Fibroblast of lung (primary cell): Measurements from ENCODE around the gene PWP2. TPM values are rescaled to one million over a fixed set of nuclear protein-coding genes. Genes with fewer than 3 reads are reported as not detected.

ENCODE experiments used
- DNase-seq, 2 donors: peaks; one replicate each; pipeline versions ENCODE4 v3.0.0 to v3.0.0-alpha.2; 2010; ENCODE audit warnings: low read depth in 2 of 2
- H2AFZ ChIP-seq: 2 replicates; pipeline ENCODE4 v1.5.1; 2012; ENCODE audit warnings: low read length, control low read depth, inconsistent platforms
- H3K27ac ChIP-seq: 2 replicates; pipeline ENCODE4 v1.5.1; 2011; ENCODE audit warnings: low read length, control low read depth; ENCODE audit not compliant: insufficient read depth
- H3K27me3 ChIP-seq: 2 replicates; pipeline ENCODE4 v1.5.1; 2011; ENCODE audit warnings: mild to moderate bottlenecking, low read length; ENCODE audit not compliant: control insufficient read depth, insufficient read depth
- H3K36me3 ChIP-seq: 2 replicates; pipeline ENCODE4 v1.5.1; 2011; ENCODE audit warnings: low read length; ENCODE audit not compliant: control insufficient read depth, insufficient read depth
- H3K4me1 ChIP-seq: 2 replicates; pipeline ENCODE4 v1.5.1; 2011; ENCODE audit warnings: low read length; ENCODE audit not compliant: control insufficient read depth, insufficient read depth; ENCODE audit errors: extremely low read depth
- H3K4me2 ChIP-seq: 2 replicates; pipeline ENCODE4 v1.5.1; 2011; ENCODE audit warnings: low read length, control low read depth; ENCODE audit not compliant: insufficient read depth; ENCODE audit errors: extremely low read depth
- H3K4me3 ChIP-seq, 4 experiments: fragments of 200-600 bp in 1 of 4; sonication (generic) in 1 of 4; replicated peaks in 1 of 4; 2 replicates each; pipeline ENCODE4 v1.5.1; 2011 to 2016; ENCODE audit warnings: low read length in 4 of 4, low read depth in 3 of 4, mild to moderate bottlenecking in 3 of 4, control low read depth in 2 of 4, inconsistent platforms in 1 of 4, mixed read lengths in 1 of 4; ENCODE audit not compliant: insufficient read depth in 1 of 4; ENCODE audit errors: control extremely low read depth in 1 of 4
- H3K79me2 ChIP-seq: 2 replicates; pipeline ENCODE4 v1.5.1; 2012; ENCODE audit warnings: mild to moderate bottlenecking, low read length, inconsistent platforms; ENCODE audit not compliant: control insufficient read depth, insufficient read depth
- H3K9ac ChIP-seq: 2 replicates; pipeline ENCODE4 v1.5.1; 2011; ENCODE audit warnings: mild to moderate bottlenecking, low read length, control low read depth; ENCODE audit not compliant: insufficient read depth
- H3K9me3 ChIP-seq: 2 replicates; pipeline ENCODE4 v1.5.1; 2012; ENCODE audit warnings: low read depth, low read length; ENCODE audit not compliant: control insufficient read depth, insufficient read depth
- H4K20me1 ChIP-seq: 2 replicates; pipeline ENCODE4 v1.5.1; 2011; ENCODE audit warnings: low read length; ENCODE audit not compliant: control insufficient read depth, insufficient read depth; ENCODE audit errors: extremely low read depth
- CTCF ChIP-seq, 2 donors: IDR thresholded peaks in 1 of 2; conservative IDR thresholded peaks in 1 of 2; 1 replicate in 1 of 2; 2 replicates in 1 of 2; pipeline ENCODE4 v1.5.1; 2011 to 2012; ENCODE audit warnings: low read length in 2 of 2, control low read depth in 1 of 2, inconsistent platforms in 1 of 2, low read depth in 1 of 2, mild to moderate bottlenecking in 1 of 2
- EZH2 ChIP-seq: IDR thresholded peaks from 2 replicates; pipeline ENCODE4 v1.5.1; 2012; ENCODE audit warnings: low read length, control low read depth, mild to moderate bottlenecking; ENCODE audit errors: missing control alignments
- polyA plus RNA-seq, 2 donors: library from polyadenylated mRNA; depleted of rRNA in 1 of 2; stranded (reverse) in 1 of 2; unstranded in 1 of 2; fragments of >200 nt; gene quantifications; 2 replicates each; pipeline ENCODE4 v1.2.1, GENCODE V29; 2011 to 2012; ENCODE audit warnings: missing spikeins in 1 of 2
- total RNA-seq: library from RNA; depleted of rRNA; stranded (reverse); fragments of >200 nt; gene quantifications from 2 replicates; pipeline ENCODE4 v1.2.1, GENCODE V29; 2014

Gene PWP2
- total and polyA plus RNA-seq, 2 donors (not counting 1 experiment from before 2014, with no cell fraction given), result 3.8 to 5.1 TPM

- Histone ChIP-seq H3K36me3 (peaks cover 7% of the 10 kb centered on the region), H3K79me2 (no peaks in the 10 kb centered on the region), H3K27me3 (no peaks in the 10 kb centered on the region), H4K20me1 (no peaks in the 10 kb centered on the region), H3K4me2 (no peak overlapping the region), H3K27ac (no peak overlapping the region), H2AFZ (no peak overlapping the region), H3K9ac (no peak overlapping the region), H3K4me3 (no peak overlapping the region), H3K4me1 (no peaks in the 10 kb centered on the region), H3K9me3 (no peaks in the 10 kb centered on the region)
- TF ChIP-seq CTCF (conservative IDR thresholded peaks at IDR 0.05 in 1 of 2, IDR thresholded peaks at IDR 0.05 in 1 of 2; ENCODE audit: low read depth in 1 of 2, low read length in 2 of 2) (no peak), EZH2 (no peak)
- no peak for DNase-seq
These were observed 30.9 kb upstream of the PWP2 start for GRCh38 chr21:44076316-44076715.

- H3K27ac ChIP-seq, result no peak overlapping the region
- TF ChIP-seq EZH2, result no peak
- no peak for TF ChIP-seq CTCF (conservative IDR thresholded peaks at IDR 0.05 in 1 of 2, IDR thresholded peaks at IDR 0.05 in 1 of 2; ENCODE audit: low read depth in 1 of 2, low read length in 2 of 2)
- no peak overlapping the region for H3K4me2 ChIP-seq
- no peak overlapping the region for H2AFZ ChIP-seq
- H3K36me3 ChIP-seq, result peaks cover 13% of the 10 kb centered on the region
- DNase-seq, result no peak
- no peaks in the 10 kb centered on the region for H3K9me3 ChIP-seq
- no peak overlapping the region for H3K4me3 ChIP-seq
- no peaks in the 10 kb centered on the region for H4K20me1 ChIP-seq
- no peaks in the 10 kb centered on the region for H3K4me1 ChIP-seq
- no peaks in the 10 kb centered on the region for H3K27me3 ChIP-seq
- H3K9ac ChIP-seq, result no peak overlapping the region
- H3K79me2 ChIP-seq, result no peaks in the 10 kb centered on the region
These were observed 28.7 kb upstream of the PWP2 start for GRCh38 chr21:44078411-44078981.

- no peak overlapping the region for H2AFZ ChIP-seq
- peaks cover 11% of the 10 kb centered on the region for H3K36me3 ChIP-seq
- H4K20me1 ChIP-seq, result no peaks in the 10 kb centered on the region
- H3K4me1 ChIP-seq, result peaks cover 3% of the 10 kb centered on the region
- no peak for TF ChIP-seq EZH2
- TF ChIP-seq CTCF (conservative IDR thresholded peaks at IDR 0.05 in 1 of 2, IDR thresholded peaks at IDR 0.05 in 1 of 2; ENCODE audit: low read depth in 1 of 2, low read length in 2 of 2), result no peak
- H3K4me3 ChIP-seq, result no peak overlapping the region
- no peaks in the 10 kb centered on the region for H3K9me3 ChIP-seq
- H3K27ac ChIP-seq, result no peak overlapping the region
- no peak overlapping the region for H3K9ac ChIP-seq
- no peak overlapping the region for H3K4me2 ChIP-seq
- no peaks in the 10 kb centered on the region for H3K79me2 ChIP-seq
- no peak for DNase-seq
- H3K27me3 ChIP-seq, result no peaks in the 10 kb centered on the region
These were observed 27.8 kb upstream of the PWP2 start for GRCh38 chr21:44079446-44079845.
